ENCODE data around the gene CSF2. TPM values are rescaled to one million over a fixed set of nuclear protein-coding genes. Genes with fewer than 3 reads are reported as not detected.

CSF2 gene
- not detected for total RNA-seq

GRCh38 chr5:132073231-132074013, at the start of gene CSF2:
TSS of gene CSF2 (plus strand) at chr5:132073789. CDS start at chr5:132073824, 35 bp downstream.

GRCh38 chr5:132060501-132061161, 13.0 kb upstream of the CSF2 start, which contains the start of gene IL3:
TSS of gene IL3 (plus strand) at chr5:132060655. CDS start at chr5:132060707, 52 bp downstream.

Small RNAs within 50 kb of the gene (small RNA-seq; reads per million reads assigned to genes)
- not detected for gene RF00285

Other genes starting within 250 kb of the CSF2 start
- 0.46 TPM for gene MEIKIN, start 128.1 kb upstream of the CSF2 start, total RNA-seq
- gene ACSL6, start 62.1 kb upstream of the CSF2 start, total RNA-seq, result 59.5 TPM
- gene IL3, start 13.1 kb upstream of the CSF2 start, total RNA-seq, result not detected
- 14.5 TPM for gene P4HA2, start 154.1 kb downstream of the CSF2 start, total RNA-seq
- 6.2 TPM for gene PDLIM4, start 183.9 kb downstream of the CSF2 start, total RNA-seq
- 2.5 TPM for gene SLC22A4, start 220.6 kb downstream of the CSF2 start, total RNA-seq

All from diencephalon (tissue), 1 donor.